ENCODE results near the gene BRD3OS. TPM values are rescaled to one million over a fixed set of nuclear protein-coding genes. Genes with fewer than 3 reads are reported as not detected.

Gene BRD3OS
- total and polyA plus RNA-seq, 2 of the 13 experiments (the other 11 are each of a cell fraction or from before 2014, with no cell fraction given) = 4.9 to 5.7 TPM

GRCh38 chr9:133992780-133993634 lies 32.3 kb upstream of the BRD3OS start (continued):
- TF ChIP-seq ZNF770 (CRISPR knock-in tag; IDR thresholded peaks at IDR 0.05) = peak; percentile 38; the same call in 1 of the 2 replicates
- TF ChIP-seq MAFG (CRISPR knock-in tag; IDR thresholded peaks at IDR 0.05) = no peak
- TF ChIP-seq ZNF878 (CRISPR knock-in tag; IDR thresholded peaks at IDR 0.05) = no peak
- TF ChIP-seq SMAD3 (CRISPR knock-in tag; IDR thresholded peaks at IDR 0.05) = no peak
- TF ChIP-seq ZBTB7A (CRISPR knock-in tag; IDR thresholded peaks at IDR 0.05) = peak; percentile 15; the same call in 1 of the 2 replicates
- TF ChIP-seq ZSCAN21 (CRISPR knock-in tag; IDR thresholded peaks at IDR 0.05; ENCODE audit: borderline replicate concordance) = peak; percentile 65; the same call in 1 of the 2 replicates
- no peak for TF ChIP-seq ZNF577 (CRISPR knock-in tag; IDR thresholded peaks at IDR 0.05; ENCODE audit: borderline replicate concordance, low read depth)
- no peak for TF ChIP-seq POLR2AphosphoS2 (IDR thresholded peaks at IDR 0.05; ENCODE audit: low read depth, low read length)
- no peak; the same call in 1 of the 2 replicates for TF ChIP-seq NRL (CRISPR knock-in tag; IDR thresholded peaks at IDR 0.05; ENCODE audit: borderline replicate concordance)
- TF ChIP-seq NCOA1 (CRISPR knock-in tag; IDR thresholded peaks at IDR 0.05) = no peak
- TF ChIP-seq IRF1 (CRISPR knock-in tag; IDR thresholded peaks at IDR 0.05; ENCODE audit: low read depth) = no peak
- TF ChIP-seq KLF9 (CRISPR knock-in tag; IDR thresholded peaks at IDR 0.05; ENCODE audit: low read depth) = 0 out of 2 replicates have a peak, but pooled peaks have one; percentile 64
- TF ChIP-seq ZGPAT (CRISPR knock-in tag; IDR thresholded peaks at IDR 0.05) = peak; percentile 53; the same call in 1 of the 2 replicates
- TF ChIP-seq ZNF572 (CRISPR knock-in tag; IDR thresholded peaks at IDR 0.05) = peak; percentile 27; the same call in 1 of the 2 replicates
- TF ChIP-seq ZNF737 (CRISPR knock-in tag; IDR thresholded peaks at IDR 0.05; ENCODE audit: borderline replicate concordance) = no peak
- TF ChIP-seq MED13 (CRISPR knock-in tag; IDR thresholded peaks at IDR 0.05) = no peak
- TF ChIP-seq HOMEZ (CRISPR knock-in tag; IDR thresholded peaks at IDR 0.05; ENCODE audit: low read depth) = no peak
- no peak for TF ChIP-seq SIX4 (CRISPR knock-in tag; IDR thresholded peaks at IDR 0.05)
- TF ChIP-seq ATF5 (CRISPR knock-in tag; IDR thresholded peaks at IDR 0.05; ENCODE audit: low read depth) = 0 out of 2 replicates have a peak, but pooled peaks have one; percentile 66
- no peak for TF ChIP-seq ZNF354B (CRISPR knock-in tag; IDR thresholded peaks at IDR 0.05)
- TF ChIP-seq STAT5B (CRISPR knock-in tag; IDR thresholded peaks at IDR 0.05) = no peak
- TF ChIP-seq MZF1 (CRISPR knock-in tag; IDR thresholded peaks at IDR 0.05; ENCODE audit: borderline replicate concordance) = no peak
- TF ChIP-seq ZNF382 (CRISPR knock-in tag; IDR thresholded peaks at IDR 0.05; ENCODE audit: borderline replicate concordance) = no peak
- no peak for TF ChIP-seq FOXA3 (CRISPR knock-in tag; IDR thresholded peaks at IDR 0.05)
